ENCODE measurements around the gene KCTD5. TPM values are rescaled to one million over a fixed set of nuclear protein-coding genes. Genes with fewer than 3 reads are reported as not detected.

The KCTD5 gene
- total and polyA plus RNA-seq, 2 experiments from 2014 or later, result 19.7 to 31.8 TPM

DNA sequence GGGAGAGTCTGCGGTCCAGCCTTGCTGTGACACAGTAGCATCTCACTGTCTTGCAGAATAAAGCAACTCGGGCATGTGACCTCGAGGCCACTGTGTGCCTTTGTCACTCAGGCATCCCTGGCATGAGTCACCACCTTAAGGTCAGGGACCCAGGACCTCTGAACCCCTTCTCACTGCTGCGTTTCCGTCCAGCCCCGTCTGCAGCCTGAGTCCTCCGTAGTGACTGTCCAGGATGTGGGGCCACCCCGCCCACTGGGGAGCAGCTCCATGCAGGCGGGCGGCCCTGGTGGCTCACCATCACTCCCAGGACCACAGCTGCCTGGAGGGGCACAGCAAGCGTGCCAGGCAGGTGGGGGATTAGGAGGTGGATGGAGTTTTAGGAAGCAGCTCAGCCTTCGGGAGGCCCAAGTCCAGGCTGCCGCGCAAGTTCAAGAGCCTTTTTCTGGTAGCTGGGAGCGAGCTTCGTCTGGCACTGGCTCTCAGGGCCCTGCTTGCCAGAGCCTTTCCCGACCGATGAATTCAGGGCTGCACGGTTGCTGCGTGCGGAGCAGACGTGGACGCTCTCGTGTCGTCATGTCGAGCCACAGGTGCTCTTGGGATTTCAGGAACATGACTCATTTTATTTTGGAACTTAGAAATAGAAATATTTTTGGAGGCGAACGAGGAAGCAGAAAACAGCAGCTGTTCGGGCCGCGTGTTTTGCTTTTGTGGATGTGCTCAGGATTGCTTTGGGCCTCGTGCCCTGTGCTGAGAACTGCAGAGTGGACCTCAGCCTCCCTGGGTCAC lies 16.8 kb downstream of the KCTD5 start:
- Histone ChIP-seq H3K4me3 (no peak overlapping the region), H4K20me1 (replicated peaks; ENCODE audit: insufficient read depth) (no peaks in the 10 kb centered on the region), H3K9me2 (ENCODE audit: insufficient read depth) (no peaks in the 10 kb centered on the region), H3K27me3 (ENCODE audit: insufficient read depth) (no peaks in the 10 kb centered on the region), H3K4me1 (ENCODE audit: insufficient read depth) (no peaks in the 10 kb centered on the region), H3K79me2 (replicated peaks; ENCODE audit: insufficient read depth) (no peaks in the 10 kb centered on the region), H2AFZ (no peak overlapping the region), H3K36me3 (ENCODE audit: insufficient read depth) (no peaks in the 10 kb centered on the region), H3K4me2 (no peak overlapping the region), H3F3A (replicated peaks; ENCODE audit: low read depth) (no peaks in the 10 kb centered on the region), H3K27ac (ENCODE audit: low read depth) (no peak overlapping the region)
- Mint-ChIP-seq H3K36me3 (ENCODE audit: low read depth) (peaks cover 8% of the 10 kb centered on the region; the same call in 1 of the 3 replicates), H3K27me3 (ENCODE audit: insufficient read depth, low read depth, poor library complexity) (peaks cover 6% of the 10 kb centered on the region), H3K4me1 (no peaks in the 10 kb centered on the region; the same call in 2 of the 3 replicates), H3K9me3 (no peaks in the 10 kb centered on the region; the same call in 2 of the 3 replicates), H3K27ac (no peak overlapping the region), H3K4me3 (no peak overlapping the region)
- no peak for TF ChIP-seq NANOG (IDR thresholded peaks at IDR 0.05; ENCODE audit: borderline replicate concordance)
- no peak for TF ChIP-seq EZH2 (IDR thresholded peaks at IDR 0.05; ENCODE audit: low read depth, unreplicated experiment)
- TF ChIP-seq POLR2AphosphoS5 (IDR thresholded peaks at IDR 0.05; ENCODE audit: low read depth), result no peak
- no peak for TF ChIP-seq JUNB (IDR thresholded peaks at IDR 0.05; ENCODE audit: unreplicated experiment)
- no peak for TF ChIP-seq ZNF331 (CRISPR knock-in tag; IDR thresholded peaks at IDR 0.05; ENCODE audit: low read depth)
- TF ChIP-seq CREB1 (CRISPR knock-in tag; IDR thresholded peaks at IDR 0.05; ENCODE audit: low read depth), result no peak
- TF ChIP-seq, protein P1, sequence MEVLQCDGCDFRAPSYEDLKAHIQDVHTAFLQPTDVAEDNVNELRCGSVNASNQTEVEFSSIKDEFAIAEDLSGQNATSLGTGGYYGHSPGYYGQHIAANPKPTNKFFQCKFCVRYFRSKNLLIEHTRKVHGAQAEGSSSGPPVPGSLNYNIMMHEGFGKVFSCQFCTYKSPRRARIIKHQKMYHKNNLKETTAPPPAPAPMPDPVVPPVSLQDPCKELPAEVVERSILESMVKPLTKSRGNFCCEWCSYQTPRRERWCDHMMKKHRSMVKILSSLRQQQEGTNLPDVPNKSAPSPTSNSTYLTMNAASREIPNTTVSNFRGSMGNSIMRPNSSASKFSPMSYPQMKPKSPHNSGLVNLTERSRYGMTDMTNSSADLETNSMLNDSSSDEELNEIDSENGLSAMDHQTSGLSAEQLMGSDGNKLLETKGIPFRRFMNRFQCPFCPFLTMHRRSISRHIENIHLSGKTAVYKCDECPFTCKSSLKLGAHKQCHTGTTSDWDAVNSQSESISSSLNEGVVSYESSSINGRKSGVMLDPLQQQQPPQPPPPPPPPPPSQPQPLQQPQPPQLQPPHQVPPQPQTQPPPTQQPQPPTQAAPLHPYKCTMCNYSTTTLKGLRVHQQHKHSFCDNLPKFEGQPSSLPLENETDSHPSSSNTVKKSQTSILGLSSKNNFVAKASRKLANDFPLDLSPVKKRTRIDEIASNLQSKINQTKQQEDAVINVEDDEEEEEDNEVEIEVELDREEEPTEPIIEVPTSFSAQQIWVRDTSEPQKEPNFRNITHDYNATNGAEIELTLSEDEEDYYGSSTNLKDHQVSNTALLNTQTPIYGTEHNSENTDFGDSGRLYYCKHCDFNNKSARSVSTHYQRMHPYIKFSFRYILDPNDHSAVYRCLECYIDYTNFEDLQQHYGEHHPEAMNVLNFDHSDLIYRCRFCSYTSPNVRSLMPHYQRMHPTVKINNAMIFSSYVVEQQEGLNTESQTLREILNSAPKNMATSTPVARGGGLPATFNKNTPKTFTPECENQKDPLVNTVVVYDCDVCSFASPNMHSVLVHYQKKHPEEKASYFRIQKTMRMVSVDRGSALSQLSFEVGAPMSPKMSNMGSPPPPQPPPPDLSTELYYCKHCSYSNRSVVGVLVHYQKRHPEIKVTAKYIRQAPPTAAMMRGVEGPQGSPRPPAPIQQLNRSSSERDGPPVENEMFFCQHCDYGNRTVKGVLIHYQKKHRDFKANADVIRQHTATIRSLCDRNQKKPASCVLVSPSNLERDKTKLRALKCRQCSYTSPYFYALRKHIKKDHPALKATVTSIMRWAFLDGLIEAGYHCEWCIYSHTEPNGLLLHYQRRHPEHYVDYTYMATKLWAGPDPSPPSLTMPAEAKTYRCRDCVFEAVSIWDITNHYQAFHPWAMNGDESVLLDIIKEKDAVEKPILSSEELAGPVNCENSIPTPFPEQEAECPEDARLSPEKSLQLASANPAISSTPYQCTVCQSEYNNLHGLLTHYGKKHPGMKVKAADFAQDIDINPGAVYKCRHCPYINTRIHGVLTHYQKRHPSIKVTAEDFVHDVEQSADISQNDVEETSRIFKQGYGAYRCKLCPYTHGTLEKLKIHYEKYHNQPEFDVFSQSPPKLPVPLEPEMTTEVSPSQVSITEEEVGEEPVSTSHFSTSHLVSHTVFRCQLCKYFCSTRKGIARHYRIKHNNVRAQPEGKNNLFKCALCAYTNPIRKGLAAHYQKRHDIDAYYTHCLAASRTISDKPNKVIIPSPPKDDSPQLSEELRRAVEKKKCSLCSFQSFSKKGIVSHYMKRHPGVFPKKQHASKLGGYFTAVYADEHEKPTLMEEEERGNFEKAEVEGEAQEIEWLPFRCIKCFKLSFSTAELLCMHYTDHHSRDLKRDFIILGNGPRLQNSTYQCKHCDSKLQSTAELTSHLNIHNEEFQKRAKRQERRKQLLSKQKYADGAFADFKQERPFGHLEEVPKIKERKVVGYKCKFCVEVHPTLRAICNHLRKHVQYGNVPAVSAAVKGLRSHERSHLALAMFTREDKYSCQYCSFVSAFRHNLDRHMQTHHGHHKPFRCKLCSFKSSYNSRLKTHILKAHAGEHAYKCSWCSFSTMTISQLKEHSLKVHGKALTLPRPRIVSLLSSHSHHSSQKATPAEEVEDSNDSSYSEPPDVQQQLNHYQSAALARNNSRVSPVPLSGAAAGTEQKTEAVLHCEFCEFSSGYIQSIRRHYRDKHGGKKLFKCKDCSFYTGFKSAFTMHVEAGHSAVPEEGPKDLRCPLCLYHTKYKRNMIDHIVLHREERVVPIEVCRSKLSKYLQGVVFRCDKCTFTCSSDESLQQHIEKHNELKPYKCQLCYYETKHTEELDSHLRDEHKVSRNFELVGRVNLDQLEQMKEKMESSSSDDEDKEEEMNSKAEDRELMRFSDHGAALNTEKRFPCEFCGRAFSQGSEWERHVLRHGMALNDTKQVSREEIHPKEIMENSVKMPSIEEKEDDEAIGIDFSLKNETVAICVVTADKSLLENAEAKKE (CRISPR knock-in tag; IDR thresholded peaks at IDR 0.05), result no peak
- TF ChIP-seq STAT1 (IDR thresholded peaks at IDR 0.05; ENCODE audit: unreplicated experiment), result no peak
- TF ChIP-seq ZNF114 (CRISPR knock-in tag; IDR thresholded peaks at IDR 0.05), result no peak
- TF ChIP-seq, protein P2, sequence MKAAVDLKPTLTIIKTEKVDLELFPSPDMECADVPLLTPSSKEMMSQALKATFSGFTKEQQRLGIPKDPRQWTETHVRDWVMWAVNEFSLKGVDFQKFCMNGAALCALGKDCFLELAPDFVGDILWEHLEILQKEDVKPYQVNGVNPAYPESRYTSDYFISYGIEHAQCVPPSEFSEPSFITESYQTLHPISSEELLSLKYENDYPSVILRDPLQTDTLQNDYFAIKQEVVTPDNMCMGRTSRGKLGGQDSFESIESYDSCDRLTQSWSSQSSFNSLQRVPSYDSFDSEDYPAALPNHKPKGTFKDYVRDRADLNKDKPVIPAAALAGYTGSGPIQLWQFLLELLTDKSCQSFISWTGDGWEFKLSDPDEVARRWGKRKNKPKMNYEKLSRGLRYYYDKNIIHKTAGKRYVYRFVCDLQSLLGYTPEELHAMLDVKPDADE (IDR thresholded peaks at IDR 0.05), result no peak
- DNase-seq (ENCODE audit: low spot score), result no peak
- ATAC-seq, result no peak

Data from GM23338 (cell line).